GM21526 (cell line): ENCODE data around the gene FALEC.
"Not testable (repeated sequence)": the region's sequence is repeated elsewhere in the genome, so short reads cannot be mapped to it uniquely, and the experiment has no call there.

Experiments used
- ATAC-seq: cut with Tn5 transposase; IDR thresholded peaks from one replicate; pipeline ENCODE4 v1.9.1; 2021; ENCODE audit warnings: moderate library complexity; ENCODE audit not compliant: unreplicated experiment, low FRiP score

FALEC gene

DNA sequence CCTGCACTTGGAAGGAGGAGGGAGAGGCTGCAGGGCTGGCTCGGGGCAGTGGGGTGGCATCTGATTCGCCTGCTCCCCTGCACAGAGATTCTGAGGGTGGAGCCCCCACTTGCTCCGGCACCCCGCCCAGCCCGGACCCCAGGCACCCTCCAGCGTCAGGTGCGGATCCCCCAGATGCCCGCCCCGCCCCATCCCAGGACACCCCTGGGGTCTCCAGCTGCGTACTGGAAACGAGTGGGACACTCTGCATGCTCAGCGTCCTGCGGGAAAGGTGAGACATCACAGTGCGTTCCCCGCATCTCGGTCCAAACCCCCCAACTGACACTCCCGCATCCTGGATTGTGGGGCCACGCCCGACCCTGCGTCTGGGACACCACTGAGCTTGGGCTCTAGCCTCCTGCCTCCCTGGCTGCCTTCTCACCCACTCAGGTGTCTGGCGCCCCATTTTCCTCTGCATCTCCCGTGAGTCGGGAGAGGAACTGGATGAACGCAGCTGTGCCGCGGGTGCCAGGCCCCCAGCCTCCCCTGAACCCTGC, 41.6 kb downstream of the FALEC start:
- ATAC-seq = no peak

- ATAC-seq = no peak
These were observed 42.3 kb downstream of the FALEC start for GRCh38 chr1:150557813-150558212.

- no peak for ATAC-seq
These were observed 42.8 kb downstream of the FALEC start for GRCh38 chr1:150558303-150558704.

DNA sequence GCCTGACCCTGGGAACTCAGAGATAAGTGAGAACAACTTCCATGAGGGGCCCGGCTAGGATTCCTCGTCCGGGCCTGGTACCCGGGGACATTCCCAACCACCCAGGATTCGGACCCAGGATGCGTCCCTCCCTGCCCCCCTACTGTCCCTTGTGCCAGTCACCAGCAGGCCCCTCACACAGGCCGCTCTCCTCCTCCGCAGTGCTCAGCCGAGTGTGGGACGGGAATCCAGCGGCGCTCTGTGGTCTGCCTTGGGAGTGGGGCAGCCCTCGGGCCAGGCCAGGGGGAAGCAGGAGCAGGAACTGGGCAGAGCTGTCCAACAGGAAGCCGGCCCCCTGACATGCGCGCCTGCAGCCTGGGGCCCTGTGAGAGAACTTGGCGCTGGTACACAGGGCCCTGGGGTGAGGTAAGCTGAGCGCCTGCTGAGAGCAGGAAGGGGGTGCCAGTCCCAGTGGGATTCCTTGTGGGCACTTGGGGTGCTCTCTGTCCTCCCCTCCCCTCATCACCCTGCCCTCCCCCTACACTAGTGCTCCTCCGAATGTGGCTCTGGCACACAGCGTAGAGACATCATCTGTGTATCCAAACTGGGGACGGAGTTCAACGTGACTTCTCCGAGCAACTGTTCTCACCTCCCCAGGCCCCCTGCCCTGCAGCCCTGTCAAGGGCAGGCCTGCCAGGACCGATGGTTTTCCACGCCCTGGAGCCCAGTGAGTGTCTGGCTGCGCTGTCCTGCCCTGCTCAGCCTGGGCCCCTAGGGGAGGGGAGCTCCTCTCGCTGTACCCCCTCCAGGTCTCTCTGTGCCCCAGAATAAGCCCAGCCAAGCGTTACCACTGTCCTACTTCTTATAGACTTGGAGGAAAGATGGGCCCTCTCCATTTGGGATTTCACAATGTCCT, 43.5 kb downstream of the FALEC start:
- no peak for ATAC-seq

GRCh38 chr1:150559656-150560010, 44.1 kb downstream of the FALEC start:
- ATAC-seq = no peak

DNA sequence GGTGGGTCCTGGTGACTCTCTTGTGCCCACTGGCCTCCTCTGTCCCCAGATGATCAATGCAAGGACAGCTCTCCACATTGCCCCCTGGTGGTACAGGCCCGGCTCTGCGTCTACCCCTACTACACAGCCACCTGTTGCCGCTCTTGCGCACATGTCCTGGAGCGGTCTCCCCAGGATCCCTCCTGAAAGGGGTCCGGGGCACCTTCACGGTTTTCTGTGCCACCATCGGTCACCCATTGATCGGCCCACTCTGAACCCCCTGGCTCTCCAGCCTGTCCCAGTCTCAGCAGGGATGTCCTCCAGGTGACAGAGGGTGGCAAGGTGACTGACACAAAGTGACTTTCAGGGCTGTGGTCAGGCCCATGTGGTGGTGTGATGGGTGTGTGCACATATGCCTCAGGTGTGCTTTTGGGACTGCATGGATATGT, 44.5 kb downstream of the FALEC start:
- no peak for ATAC-seq

- no peak for ATAC-seq
These were observed 45.2 kb downstream of the FALEC start for GRCh38 chr1:150560576-150561253.

- ATAC-seq = no peak
These were observed 45.9 kb downstream of the FALEC start for GRCh38 chr1:150561254-150561973.

GRCh38 chr1:150561974-150562445, 46.5 kb downstream of the FALEC start:
- peak; percentile 28 for ATAC-seq

GRCh38 chr1:150562446-150563339, 47.1 kb downstream of the FALEC start:
- peak; percentile 34 for ATAC-seq

DNA sequence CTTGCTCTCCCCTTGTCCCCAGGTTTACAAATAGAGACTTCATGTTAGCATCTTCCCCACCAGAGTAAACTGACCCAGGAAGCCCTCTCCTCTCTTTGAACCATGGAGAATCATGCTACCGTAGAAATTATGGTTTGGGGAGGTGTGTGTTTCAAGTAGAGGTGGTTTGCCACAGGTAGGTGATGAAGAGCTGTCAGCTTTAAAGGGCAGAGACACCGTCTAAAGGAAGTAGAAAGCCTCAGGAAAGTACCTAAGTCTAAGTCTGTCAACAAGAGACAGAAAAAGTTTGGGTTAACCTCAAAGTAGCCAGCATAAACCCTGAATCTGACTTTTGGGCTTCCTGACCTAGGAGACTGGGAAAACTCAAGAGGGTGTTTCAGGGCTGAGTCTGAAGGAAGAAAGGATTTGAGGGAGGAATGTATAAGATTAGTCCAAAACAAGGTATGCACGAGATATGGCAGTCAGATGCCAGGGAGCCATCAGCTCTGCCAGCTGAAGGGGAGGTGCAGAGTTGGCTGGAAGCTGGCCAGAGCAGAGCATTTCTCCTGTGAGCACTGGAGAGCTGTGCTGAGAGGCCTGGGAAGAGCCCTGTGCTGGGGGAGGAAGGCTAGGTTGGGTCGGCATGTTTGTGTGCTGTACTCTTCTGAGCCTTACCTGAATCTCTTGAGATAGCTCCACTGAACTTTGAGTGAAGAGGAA, 47.9 kb downstream of the FALEC start:
- ATAC-seq = peak; percentile 19

DNA sequence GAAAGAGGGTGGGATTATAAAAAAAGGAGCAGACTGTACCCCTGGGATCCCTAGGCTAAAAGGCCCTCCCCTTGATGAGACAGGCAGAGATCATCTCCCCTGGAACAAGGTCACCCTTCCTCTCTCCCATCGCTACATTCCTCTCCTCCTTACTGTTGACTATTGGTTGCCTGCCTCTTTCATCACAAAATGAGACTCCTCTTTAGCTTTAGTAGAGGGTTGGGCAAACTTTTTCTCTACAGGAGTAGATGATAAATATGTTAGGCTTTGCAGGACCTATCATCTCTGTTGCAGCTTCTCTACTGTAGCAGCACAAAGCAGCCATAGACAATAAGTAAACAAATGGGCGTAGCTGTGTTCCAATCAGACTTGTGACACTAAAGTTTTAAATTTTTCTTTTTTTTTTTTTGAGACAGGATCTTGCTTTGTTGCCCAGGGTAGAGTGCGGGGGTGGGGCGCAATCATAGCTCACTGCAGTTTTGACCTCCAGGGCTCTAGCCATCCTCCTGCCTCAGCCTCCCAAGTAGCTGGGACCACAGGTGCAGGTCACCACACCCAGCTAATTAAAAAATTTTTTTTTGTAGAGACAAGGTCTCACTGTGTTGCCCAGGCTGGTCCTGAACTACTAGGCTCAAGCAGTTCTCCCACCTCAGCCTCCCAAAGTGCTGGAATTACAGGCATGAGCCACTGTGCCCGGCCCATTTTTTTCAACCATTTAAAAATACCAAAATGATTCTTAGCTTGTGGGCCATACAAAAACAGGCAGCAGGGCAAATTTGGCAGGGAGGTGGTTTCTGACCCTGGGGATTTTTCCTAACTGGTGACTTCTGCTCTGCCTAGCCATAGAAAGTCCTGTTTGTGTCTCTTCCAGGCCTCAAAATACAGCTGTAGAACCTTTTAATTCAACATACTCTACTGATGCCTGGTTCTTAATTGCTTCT, 48.8 kb downstream of the FALEC start:
- no peak for ATAC-seq

DNA sequence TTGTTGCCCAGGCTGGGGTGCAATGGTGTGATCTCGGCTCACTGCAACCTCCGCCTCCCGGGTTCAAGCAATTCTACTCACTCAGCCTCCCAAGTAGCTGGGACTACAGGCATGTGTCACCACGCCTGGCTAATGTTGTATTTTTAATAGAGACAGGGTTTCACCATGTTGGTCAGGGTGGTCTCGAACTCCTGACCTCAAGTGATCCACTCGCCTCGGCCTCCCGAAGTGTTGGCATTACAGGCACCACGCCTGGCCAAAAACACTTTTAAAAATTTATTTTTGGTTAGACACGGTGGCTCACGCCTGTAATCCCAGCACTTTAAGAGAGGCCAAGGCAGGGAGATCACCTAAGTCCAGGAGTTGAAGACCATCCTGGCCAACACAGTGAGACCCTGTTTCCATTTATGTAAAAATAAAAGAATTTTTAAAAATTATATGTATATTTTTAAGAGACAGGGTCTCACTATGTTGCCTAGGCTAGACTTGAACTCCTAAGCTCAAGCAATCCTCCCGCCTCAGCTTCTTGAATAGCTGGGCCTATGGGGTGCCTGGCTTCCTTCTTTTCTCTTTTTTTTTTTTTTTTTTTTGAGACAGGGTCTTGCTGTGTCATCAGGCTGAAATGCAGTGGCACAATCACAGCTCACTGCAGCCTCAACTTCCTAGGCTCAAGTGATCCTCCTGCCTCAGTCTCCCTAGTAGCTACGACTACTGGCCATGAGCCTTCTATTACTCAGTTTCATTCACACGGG, 49.9 kb downstream of the FALEC start:
- not testable (repeated sequence) for ATAC-seq

DNA sequence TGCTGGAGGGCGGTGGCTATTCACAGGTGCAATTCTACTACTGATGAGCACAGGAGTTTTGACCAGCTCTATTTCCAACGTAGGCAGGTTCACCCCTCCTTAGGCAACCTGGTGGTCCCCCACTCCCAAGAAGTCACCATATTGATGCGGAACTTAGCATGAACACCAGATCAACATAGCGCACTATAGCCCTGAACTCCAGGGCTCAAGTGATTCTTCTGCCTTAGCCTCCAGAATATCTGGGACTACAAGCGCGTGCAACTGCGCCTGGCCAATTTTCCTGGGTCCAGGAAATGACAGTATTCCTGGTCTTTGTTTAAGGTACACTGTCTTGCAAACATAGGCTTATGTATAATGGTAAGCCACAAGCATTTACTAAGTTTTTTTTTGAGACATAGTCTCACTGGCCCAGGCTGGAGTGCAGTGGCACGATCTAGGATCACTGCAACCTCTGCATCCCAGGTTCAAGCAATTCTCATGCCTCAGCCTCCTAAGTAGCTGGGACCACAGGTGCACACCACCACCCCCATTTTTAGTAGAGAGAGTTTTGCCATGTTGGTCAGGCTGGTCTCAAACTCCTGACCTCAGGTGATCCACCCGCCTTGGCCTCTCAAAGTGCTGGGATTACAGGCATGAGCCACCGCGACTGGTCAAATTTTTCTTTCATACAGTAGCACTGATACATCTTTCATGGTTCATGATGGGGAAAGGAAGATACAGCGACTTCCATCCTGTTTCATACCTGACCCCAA, 51.2 kb downstream of the FALEC start:
- ATAC-seq = no peak

- no peak for ATAC-seq
These were observed 51.8 kb downstream of the FALEC start for GRCh38 chr1:150567341-150567716.

DNA sequence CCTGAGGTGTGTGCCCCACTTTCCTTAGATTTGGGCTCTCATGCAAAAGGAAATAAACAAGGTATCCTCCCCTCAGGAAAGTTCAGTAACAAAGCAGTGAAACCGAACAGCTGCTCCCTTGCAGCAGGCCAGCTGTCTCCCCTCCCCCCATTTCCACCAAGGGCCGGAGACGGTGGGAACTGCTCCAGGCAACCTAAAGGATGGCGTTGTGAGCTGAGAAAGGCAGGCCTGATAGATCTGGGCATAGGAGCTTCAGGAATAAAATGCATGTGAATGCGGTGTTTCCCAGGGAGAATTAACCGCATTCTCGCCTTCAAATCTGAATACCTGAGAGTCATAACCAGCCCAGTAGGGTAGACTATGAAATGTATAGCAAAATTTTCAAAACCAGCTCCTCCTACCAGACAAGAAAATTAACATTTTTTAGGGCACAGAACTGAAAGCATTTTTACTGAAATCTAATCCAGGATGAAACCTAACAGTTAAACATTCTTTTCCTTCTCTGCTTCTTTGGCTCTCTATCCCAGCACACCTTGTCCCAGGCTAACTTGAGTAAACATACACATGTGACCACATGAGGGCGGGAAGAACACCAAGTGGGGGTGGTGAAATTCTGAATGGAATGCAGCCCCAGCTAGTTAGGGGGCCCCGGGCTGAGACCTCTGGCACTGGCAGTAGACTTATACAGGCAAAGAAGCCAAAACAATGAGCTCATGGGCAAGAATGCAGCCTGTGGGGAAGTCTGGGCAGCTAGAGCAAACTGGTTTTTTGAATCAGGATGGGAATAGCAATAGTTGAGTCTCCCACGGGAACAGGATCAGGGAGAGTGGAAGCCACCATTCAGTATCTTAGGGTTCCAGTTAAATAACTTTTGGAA, 52.4 kb downstream of the FALEC start:
- ATAC-seq = no peak
